ENCODE data around the gene MT1E. TPM values are rescaled to one million over a fixed set of nuclear protein-coding genes. Genes with fewer than 3 reads are reported as not detected.
"Not testable (repeated sequence)": the region's sequence is repeated elsewhere in the genome, so short reads cannot be mapped to it uniquely, and the experiment has no call there.

Gene MT1E
- polyA plus RNA-seq, 1 experiment: 188 TPM

GRCh38 chr16:56672761-56673536, 47.4 kb downstream of the MT1E start:
- ChIA-PET CTCF (interaction anchor here (0.6 to 2.6 kb wide), 6 partner anchors 11 to 120 kb away, joined by 3 to 12 read pairs (median 4); partner anchors contain the start of gene MT1X), POLR2A (no interaction called here)
- peaks cover 47% of the 10 kb centered on the region for H3K27me3 ChIP-seq (ENCODE audit: control insufficient read depth, insufficient read depth, low read length)
- DNase-seq (ENCODE audit: low read depth): no peak
- no peaks in the 10 kb centered on the region for H3K36me3 ChIP-seq (ENCODE audit: control insufficient read depth, insufficient read depth, low read length)
- TF ChIP-seq CTCF (IDR thresholded peaks at IDR 0.05; ENCODE audit: insufficient read depth, low read depth, low read length): no peak
- no peak overlapping the region for H3K4me3 ChIP-seq (ENCODE audit: low read depth, low read length)

GRCh38 chr16:56673921-56674320, 48.3 kb downstream of the MT1E start:
- H3K4me3 ChIP-seq (ENCODE audit: low read depth, low read length): no peak overlapping the region
- H3K36me3 ChIP-seq (ENCODE audit: control insufficient read depth, insufficient read depth, low read length): no peaks in the 10 kb centered on the region
- CTCF ChIA-PET: interaction anchor here (0.6 to 2.6 kb wide), 7 partner anchors 10 to 65 kb away, joined by 4 to 12 read pairs (median 4); partner anchors contain the start of gene MT1X
- TF ChIP-seq CTCF (IDR thresholded peaks at IDR 0.05; ENCODE audit: insufficient read depth, low read depth, low read length): peak; percentile 53; the same call in 1 of the 2 replicates
- no peak for DNase-seq (ENCODE audit: low read depth)
- POLR2A ChIA-PET: interaction anchor here (0.7 kb wide), 1 partner anchor 9 kb away, joined by 3 read pairs; no protein-coding TSS in a partner anchor
- H3K27me3 ChIP-seq (ENCODE audit: control insufficient read depth, insufficient read depth, low read length): peaks cover 38% of the 10 kb centered on the region

GRCh38 chr16:56674570-56674969, 49.0 kb downstream of the MT1E start:
- ChIA-PET CTCF (interaction anchor here (0.6 to 2.6 kb wide), 4 partner anchors 9 to 65 kb away, joined by 4 to 12 read pairs (median 4); partner anchors contain the start of gene MT1X), POLR2A (interaction anchor here (0.7 kb wide), 1 partner anchor 8 kb away, joined by 3 read pairs; no protein-coding TSS in a partner anchor)
- not testable (repeated sequence) for H3K4me3 ChIP-seq (ENCODE audit: low read depth, low read length); H3K36me3 ChIP-seq (ENCODE audit: control insufficient read depth, insufficient read depth, low read length); DNase-seq (ENCODE audit: low read depth)
- H3K27me3 ChIP-seq (ENCODE audit: control insufficient read depth, insufficient read depth, low read length): peaks cover 31% of the 10 kb centered on the region

- Histone ChIP-seq H3K27me3 (ENCODE audit: control insufficient read depth, insufficient read depth, low read length) (peaks cover 20% of the 10 kb centered on the region), H3K36me3 (ENCODE audit: control insufficient read depth, insufficient read depth, low read length) (no peaks in the 10 kb centered on the region), H3K4me3 (ENCODE audit: low read depth, low read length) (no peak overlapping the region)
- ChIA-PET POLR2A (no interaction called here), CTCF (interaction anchor here (0.8 to 1.1 kb wide), 3 partner anchors 14 to 64 kb away, joined by 3 to 4 read pairs (median 3); no protein-coding TSS in a partner anchor)
- TF ChIP-seq CTCF (IDR thresholded peaks at IDR 0.05; ENCODE audit: insufficient read depth, low read depth, low read length): no peak
- DNase-seq (ENCODE audit: low read depth): no peak
These were observed 50.2 kb downstream of the MT1E start for GRCh38 chr16:56675685-56676210.

Other genes starting within 250 kb of the MT1E start
- gene AMFR, start 200.2 kb upstream of the MT1E start, polyA plus RNA-seq (2011; rRNA removed): 90.8 and 130 TPM in 2 replicates
- gene NUDT21, start 174.4 kb upstream of the MT1E start, polyA plus RNA-seq (2011; rRNA removed): 78.8 and 109 TPM in 2 replicates
- 54.8 and 73.0 TPM in 2 replicates for gene OGFOD1, start 174.2 kb upstream of the MT1E start, polyA plus RNA-seq (2011; rRNA removed)
- gene BBS2, start 105.8 kb upstream of the MT1E start, polyA plus RNA-seq (2011; rRNA removed): 33.8 and 43.1 TPM in 2 replicates
- not detected in 2 replicates for gene MT4, start 60.7 kb upstream of the MT1E start, polyA plus RNA-seq (2011; rRNA removed)
- not detected in 2 replicates for gene MT3, start 36.3 kb upstream of the MT1E start, polyA plus RNA-seq (2011; rRNA removed)
- 167 and 194 TPM in 2 replicates for gene MT2A, start 17.2 kb upstream of the MT1E start, polyA plus RNA-seq (2011; rRNA removed)
- 0.67 and 0.94 TPM in 2 replicates for gene MT1M, start 6.9 kb downstream of the MT1E start, polyA plus RNA-seq (2011; rRNA removed)
- 0.82 TPM in 1 of 2 replicates, not detected in the other for gene MT1A, start 12.9 kb downstream of the MT1E start, polyA plus RNA-seq (2011; rRNA removed)
- not detected in 2 replicates for gene MT1B, start 26.1 kb downstream of the MT1E start, polyA plus RNA-seq (2011; rRNA removed)
- gene MT1F, start 32.2 kb downstream of the MT1E start, polyA plus RNA-seq (2011; rRNA removed): 7.8 and 11.3 TPM in 2 replicates
- gene MT1G, start 42.3 kb downstream of the MT1E start, polyA plus RNA-seq (2011; rRNA removed): 2.4 and 2.9 TPM in 2 replicates
- not detected in 2 replicates for gene MT1H, start 44.0 kb downstream of the MT1E start, polyA plus RNA-seq (2011; rRNA removed)
- 55.5 and 60.2 TPM in 2 replicates for gene MT1X, start 56.7 kb downstream of the MT1E start, polyA plus RNA-seq (2011; rRNA removed)
- gene NUP93, start 104.3 kb downstream of the MT1E start, polyA plus RNA-seq (2011; rRNA removed): 51.8 and 61.2 TPM in 2 replicates
- not detected in 2 replicates for gene SLC12A3, start 239.4 kb downstream of the MT1E start, polyA plus RNA-seq (2011; rRNA removed)